NCI-H345 (cell line): ENCODE results near the gene GM2A.

Experiments
- DNase-seq: peaks from one replicate; lab custom pipeline; 2025; lab: John Stamatoyannopoulos, UW

Gene GM2A

GRCh38 chr5:151252762-151253604, at the start of gene GM2A:
TSS of gene GM2A (plus strand) at chr5:151253185. CDS start at chr5:151253217, 32 bp downstream.
- DNase-seq: peak; percentile 99

- no peak for DNase-seq
Measured at GRCh38 chr5:151204051-151204450, 48.9 kb upstream of the GM2A start.

- no peak for DNase-seq
Measured at GRCh38 chr5:151205411-151205810, 47.6 kb upstream of the GM2A start.

- DNase-seq: no peak
Measured at GRCh38 chr5:151208481-151208914, 44.5 kb upstream of the GM2A start.

GRCh38 chr5:151212406-151212798, 40.6 kb upstream of the GM2A start:
- no peak for DNase-seq

GRCh38 chr5:151213803-151214613, 39.0 kb upstream of the GM2A start:
- DNase-seq: no peak

- DNase-seq: no peak
Measured at GRCh38 chr5:151214614-151215545, 38.1 kb upstream of the GM2A start.

GRCh38 chr5:151215546-151215880, 37.5 kb upstream of the GM2A start:
- no peak for DNase-seq

- no peak for DNase-seq
Measured at GRCh38 chr5:151216781-151217180, 36.2 kb upstream of the GM2A start.

- no peak for DNase-seq
Measured at GRCh38 chr5:151218177-151218576, 34.8 kb upstream of the GM2A start.

GRCh38 chr5:151219138-151219537, 33.8 kb upstream of the GM2A start:
- DNase-seq: no peak

GRCh38 chr5:151219789-151220188, 33.2 kb upstream of the GM2A start:
- DNase-seq: no peak

- DNase-seq: no peak
Measured at GRCh38 chr5:151221574-151221973, 31.4 kb upstream of the GM2A start.

GRCh38 chr5:151222054-151222789, 30.8 kb upstream of the GM2A start:
- DNase-seq: no peak

- no peak for DNase-seq
Measured at GRCh38 chr5:151222790-151223446, 30.1 kb upstream of the GM2A start.

- DNase-seq: peak; percentile 39
Measured at GRCh38 chr5:151223447-151224264, 29.3 kb upstream of the GM2A start, which contains the start of gene CCDC69. TSS of gene CCDC69 (minus strand) at chr5:151224092. CDS start at chr5:151223970, 122 bp downstream.

- no peak for DNase-seq
Measured at GRCh38 chr5:151224372-151224771, 28.6 kb upstream of the GM2A start.

- DNase-seq: no peak
Measured at GRCh38 chr5:151225071-151225470, 27.9 kb upstream of the GM2A start.

GRCh38 chr5:151225475-151225874, 27.5 kb upstream of the GM2A start:
- no peak for DNase-seq

GRCh38 chr5:151227918-151228447, 25.0 kb upstream of the GM2A start:
- DNase-seq: no peak
